GM18511 (cell line): ENCODE measurements around the gene MTHFD1L.
"Not testable (repeated sequence)": the region's sequence is repeated elsewhere in the genome, so short reads cannot be mapped to it uniquely, and the experiment has no call there.

ENCODE experiments used
- ATAC-seq: cut with Tn5 transposase; IDR thresholded peaks from one replicate; pipeline ENCODE4 v1.9.1; 2021; ENCODE audit warnings: mild to moderate bottlenecking, moderate library complexity; ENCODE audit not compliant: unreplicated experiment

Gene MTHFD1L

DNA sequence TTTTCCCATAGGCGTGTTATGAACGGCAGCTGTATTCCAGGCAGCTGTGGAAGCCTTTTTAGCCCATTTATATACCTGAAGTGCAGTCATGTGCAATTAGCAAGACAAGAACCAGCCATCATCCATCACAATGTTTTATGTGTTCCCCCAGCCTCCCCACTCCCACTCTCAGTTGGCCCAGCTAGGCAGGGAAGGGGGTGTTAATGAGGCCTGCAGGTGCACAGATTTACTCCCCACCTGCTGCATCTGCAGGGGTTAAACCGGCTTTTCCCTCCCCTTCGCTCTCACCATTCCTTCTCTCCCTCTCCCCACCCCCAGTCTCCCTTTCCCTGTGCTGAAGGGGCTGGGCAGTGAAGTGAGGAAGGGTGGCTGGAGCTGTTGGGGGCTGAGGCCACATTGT is 224.5 kb downstream of the MTHFD1L start:
- no peak for ATAC-seq

DNA sequence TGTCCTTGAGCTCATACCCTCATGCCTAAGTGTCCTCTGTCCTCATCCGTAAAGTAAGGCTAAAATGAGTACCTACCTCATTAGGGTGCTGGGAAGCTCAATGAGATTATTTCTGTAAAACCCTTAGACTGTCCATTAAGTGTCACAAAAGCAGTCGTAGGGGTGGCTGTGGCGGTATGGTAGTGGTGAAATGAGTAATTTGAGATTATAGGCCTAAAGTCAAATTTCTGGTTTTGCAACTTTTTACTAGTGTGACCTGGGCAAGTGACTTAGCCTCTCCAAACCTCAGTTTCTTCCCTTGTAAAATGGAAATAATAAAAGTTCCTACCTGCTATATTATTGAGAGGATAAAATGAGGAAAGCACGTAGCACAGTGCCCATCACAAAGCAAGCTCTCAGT is 226.1 kb downstream of the MTHFD1L start:
- ATAC-seq, result no peak

DNA sequence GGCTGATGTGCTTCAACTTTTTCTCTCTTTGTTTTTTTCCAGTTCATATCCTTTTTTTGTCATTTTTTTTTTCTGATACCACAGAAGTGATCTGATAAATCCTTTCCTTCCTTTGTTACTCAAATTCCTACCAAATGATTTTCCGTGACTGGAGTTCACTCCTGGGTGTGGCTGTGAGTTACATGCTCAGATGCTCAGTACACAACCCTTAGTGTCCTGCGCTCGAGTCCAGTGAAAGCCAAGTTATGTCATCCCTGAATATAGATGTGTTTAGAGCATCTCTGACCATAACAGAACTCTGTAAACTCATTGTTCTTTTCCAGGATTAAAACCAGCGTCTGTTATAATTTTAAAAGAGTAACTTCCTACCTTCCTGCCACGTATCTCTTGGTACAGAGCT is 227.1 kb downstream of the MTHFD1L start:
- no peak for ATAC-seq

DNA sequence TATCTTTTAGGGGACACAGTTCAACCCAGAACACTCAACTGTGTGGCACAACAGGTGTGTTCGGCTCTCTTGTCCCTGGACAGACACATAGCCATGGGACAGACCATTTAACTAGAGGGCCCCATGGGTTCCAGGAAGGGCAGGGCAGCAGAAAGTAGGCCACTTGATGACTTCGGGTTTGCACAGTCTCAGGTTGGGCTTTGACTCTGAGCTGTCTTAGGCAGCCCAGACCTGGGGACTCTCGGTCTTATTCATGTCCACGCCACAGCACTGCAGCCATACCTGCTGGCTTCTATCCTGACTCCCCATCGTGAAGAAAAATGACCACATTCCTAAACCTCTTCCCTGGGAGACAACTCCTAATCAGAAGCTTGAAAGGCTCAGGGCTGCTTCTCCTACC is 228.2 kb downstream of the MTHFD1L start:
- ATAC-seq, result no peak

DNA sequence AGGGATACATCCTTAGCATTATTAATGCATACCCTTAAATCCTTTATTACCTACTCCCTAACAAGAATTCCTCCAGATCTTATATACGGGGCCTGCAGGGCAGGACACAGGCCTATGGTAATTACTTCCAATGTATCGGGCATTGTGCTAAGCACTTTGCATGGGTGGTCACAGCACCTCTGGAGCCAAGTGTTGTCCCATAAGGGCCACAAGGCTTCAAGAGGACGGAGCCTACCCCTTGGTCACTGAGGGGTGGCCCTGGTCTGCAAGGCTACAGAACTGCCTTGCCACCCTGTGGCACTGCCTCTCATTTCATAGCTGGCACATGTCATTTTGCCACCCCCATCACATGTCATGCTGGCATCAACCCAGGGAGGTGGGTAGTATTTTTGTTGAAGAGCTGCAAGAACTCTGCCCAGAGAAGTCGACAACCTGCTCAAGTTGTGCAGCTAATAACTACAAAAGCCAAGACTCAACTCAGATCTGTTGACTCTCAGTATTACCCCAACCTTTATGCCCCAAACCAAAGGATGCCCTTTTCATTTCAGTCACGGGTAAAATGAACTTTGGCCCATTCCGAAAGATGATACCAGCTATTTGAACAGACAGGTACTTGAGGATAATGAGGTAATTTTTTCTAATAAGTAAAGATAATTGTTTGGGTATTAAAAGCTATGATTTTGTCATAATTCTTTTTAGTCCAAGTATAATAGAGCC is 230.2 kb downstream of the MTHFD1L start:
- no peak for ATAC-seq

DNA sequence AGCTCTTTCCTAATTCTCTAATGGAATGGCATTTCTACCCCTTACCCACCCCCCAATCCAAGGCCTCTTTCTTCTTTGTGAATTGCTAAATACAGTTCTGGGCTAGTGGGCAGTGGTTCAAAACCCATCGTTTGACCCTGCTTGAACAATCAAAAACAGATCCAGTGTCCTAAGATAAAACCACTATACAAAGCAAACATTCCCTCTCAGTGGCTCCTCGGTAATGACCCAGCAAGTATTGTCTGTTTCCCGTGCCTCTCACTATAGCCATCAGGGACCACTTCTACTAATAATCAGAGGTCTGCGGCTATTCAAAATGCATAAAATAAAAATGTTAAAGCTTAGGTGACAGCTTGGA is 230.7 kb downstream of the MTHFD1L start:
- ATAC-seq, result no peak

DNA sequence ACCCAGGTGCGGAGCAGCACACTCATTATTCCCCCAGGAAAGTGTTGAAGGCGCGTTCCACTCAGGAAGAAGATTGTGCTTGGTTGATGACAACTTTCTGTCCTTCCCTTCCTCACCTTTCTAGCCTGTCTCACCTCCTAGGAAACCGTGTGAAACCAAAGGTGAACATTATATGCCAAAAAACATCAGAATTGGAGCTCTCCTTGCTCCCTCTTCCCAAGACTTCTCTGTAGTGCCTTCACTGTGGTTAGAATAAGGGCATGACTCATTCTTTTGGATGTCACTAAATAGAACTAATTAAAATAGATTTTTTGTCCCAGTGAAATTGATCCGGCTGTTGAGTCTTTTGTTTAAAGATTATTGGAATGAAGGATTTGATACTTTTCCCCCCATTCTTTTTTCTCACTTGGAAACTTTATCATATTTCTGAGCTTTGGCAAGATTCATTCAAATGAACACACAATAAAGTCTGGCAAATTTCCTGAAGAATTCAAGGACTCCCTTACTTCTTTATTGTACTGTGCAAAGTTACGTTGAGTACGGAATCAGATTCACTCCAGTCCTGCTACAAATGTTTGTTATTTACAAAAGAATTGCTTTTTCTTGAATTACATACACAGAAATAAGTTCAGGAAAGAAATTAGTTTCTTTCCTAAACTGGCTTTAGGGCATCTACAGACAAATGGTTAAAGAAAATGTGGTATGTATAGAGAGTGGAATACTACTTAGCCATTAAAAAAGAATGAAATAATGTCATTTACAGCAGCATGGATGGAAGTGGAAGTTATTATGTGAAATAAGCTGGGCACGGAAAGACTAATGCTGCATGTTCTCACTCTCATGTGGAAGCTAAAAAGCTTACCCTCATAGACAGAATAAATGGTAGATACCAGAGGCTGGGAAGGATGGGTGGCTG is 231.4 kb downstream of the MTHFD1L start:
- ATAC-seq, result no peak

DNA sequence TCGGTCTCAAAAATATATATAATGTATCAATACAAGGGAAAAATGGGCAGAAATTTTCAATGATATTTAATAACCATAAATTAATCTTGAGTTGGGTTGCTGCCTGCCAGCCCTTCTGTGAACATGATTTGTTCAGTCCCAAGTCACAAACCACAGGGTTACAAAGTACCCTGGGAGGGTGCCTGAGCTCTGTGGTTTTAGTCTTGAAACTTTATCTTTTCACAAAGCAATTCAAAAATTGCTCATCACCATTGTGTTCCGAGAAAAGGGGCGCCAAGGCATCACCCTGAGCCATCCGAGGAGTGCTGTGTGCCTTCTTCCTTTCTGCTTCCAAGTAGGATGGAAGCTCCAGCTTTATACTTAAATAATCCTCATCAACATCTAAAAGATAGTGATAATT is 232.7 kb downstream of the MTHFD1L start:
- ATAC-seq, result no peak

DNA sequence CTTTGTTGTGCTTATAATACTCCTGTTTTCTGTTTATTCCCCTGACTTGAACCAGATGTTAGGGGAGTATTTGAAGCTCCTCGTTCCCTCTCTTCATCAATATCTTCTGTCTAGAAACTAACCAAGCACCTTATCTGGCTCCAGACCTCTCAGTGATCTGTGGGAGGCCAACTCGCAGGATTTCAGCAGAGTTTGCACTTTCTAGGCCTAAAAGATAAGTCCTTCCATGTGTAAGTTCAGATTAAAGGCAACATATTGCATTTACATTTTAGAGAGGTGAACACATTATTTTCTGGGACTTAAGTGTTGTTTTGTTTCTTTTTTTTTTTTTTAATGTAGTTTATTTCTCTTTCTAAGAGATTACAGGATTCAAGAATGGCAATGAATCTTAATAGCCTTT is 234.8 kb downstream of the MTHFD1L start:
- ATAC-seq, result no peak

DNA sequence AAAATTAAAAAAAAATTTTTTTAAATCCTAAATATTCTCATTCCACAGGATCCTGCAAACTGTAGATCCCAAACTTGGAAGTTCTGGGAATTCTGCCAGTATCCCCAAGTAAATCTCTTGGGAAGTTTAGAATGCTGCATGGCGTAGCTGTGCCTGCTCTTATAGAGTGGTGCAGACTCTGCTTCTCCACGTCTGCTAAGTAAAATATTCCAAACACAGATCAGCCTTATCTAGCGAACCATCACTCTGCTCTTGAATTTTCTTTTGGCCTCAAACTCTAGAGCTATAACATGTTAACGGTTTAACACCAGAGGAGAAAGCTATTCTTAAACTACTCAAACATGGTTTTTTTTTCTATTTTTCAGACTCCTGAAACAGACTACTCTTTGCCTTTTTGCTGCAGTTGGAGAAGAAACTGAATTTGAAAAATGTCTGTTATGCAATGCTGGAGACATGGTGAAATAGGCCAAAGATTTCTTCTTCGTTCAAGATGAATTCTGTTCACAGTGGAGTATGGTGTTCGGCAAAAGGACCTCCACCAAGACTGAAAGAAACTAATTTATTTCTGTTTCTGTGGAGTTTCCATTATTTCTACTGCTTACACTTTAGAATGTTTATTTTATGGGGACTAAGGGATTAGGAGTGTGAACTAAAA is 235.8 kb downstream of the MTHFD1L start:
- ATAC-seq, result no peak

DNA sequence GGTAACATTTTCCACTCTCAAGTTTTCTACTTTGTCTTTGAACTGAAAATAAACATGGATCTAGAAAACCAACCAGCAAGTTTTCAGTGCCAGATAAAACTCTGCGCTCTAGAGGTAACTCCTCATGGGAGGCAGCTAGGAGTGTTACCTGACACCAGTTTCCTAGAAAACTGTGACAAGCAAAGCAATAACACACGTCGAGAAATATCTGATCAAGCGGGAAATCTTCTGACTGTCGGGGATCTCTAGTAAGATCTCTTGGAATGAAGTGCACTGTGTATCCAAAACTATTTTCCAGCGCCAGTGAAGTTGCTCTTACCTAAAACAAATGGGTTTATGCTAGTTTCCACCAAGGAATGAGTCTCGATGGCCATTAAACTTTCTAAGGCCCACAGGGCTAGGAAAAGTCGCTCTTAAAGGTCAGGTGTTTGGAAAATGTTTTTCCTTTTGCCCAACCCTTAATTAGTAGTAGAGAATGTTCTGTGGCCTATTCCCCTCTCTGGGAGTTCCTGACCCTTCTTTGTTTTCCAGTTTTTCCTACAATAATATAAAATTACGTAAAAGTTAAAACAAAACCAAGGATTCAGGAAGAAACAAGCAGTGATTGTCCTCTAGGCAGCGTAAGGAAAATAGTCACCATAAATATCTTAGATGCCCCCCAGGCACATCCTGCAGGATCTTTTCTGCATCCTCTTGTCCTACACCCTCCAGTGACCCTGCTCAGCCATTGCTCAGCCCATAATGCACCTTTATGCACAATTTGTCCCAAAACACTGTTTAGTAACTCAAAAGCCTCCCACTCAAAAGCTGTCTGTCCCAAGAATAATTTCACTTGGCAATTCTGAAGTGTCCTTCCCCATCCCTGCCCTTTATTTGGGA is 236.6 kb downstream of the MTHFD1L start:
- no peak for ATAC-seq

DNA sequence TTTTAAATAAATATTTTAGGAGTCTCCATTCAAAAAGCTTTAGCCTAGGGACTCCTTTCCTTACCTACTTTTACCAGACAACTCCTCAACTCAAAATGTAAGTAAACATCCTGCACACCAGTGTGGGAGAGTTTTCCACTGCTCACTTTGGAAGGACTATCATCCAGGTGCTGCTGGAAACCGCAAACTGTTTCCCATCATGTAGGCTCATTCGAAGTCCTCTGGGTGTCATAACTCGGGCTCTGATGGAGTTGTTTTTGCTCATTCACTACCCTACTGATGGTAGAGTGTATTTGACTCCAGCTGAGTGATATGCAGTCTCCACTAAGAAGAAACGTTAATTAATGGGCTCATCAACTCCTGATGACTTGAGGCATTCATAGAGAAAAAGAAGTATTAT is 237.8 kb downstream of the MTHFD1L start:
- ATAC-seq, result no peak

DNA sequence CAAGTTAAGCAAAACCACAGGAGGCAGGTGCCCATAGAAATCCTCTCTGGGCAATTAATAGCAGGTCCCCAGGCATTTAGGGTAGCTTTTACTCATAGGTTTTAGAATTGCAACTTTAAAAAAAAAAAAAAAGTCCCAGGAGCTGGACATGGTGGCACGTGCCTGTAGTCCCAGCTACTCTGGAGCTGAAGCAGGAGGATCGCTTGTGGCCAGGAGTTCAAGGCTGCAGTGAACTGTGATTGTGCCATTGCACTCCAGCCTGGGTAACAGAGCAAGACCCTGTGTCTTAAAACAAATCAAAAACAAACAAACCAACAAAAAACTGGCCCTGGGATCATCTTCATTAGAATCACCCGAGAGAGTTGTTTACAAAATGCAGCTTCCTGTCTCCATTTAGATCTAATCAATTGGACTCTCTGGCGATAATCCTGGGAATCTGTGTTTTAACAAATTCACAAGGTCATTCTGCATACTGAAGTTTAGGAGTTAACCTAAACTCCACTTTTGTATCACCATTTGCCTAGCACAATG is 242.5 kb downstream of the MTHFD1L start:
- ATAC-seq, result no peak

DNA sequence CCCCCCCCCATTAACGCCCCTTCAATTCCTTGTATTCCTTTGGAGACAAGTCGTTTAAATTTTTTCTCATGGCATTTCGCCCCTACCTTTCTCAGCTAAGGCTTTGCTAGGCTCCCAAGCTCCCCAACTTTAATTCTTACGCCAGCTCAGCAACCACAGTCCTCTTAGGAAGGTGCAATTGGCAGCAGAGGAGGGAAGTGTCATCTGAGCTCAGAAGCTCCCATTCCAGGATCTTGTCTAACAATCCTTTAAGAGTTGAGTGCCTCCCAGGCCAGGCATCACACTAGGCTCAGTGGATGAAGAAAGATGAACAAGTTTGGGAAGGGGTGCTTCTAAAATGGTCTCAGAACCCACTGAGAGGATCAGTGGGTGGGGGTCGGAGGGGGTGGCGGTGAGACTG is 243.0 kb downstream of the MTHFD1L start:
- no peak for ATAC-seq

DNA sequence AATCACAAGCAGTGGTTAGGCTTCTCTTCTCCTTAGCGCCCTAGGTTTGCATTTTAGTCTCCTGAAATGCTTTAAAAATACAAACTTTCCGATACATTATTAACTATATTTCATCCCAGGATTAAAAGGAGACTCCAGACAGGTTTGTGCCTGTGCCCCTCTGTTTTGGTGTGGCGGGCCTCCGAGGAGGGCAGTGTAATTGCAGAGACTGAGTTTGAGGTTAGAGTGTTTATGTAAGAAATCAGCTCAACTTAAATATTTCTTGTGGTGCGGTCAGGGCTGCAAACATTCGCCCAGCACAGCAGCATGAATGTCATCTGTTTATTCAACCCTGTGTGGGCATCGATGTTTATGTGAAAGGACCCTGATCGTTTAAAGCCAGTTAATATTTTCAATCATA is 243.9 kb downstream of the MTHFD1L start:
- ATAC-seq, result no peak

DNA sequence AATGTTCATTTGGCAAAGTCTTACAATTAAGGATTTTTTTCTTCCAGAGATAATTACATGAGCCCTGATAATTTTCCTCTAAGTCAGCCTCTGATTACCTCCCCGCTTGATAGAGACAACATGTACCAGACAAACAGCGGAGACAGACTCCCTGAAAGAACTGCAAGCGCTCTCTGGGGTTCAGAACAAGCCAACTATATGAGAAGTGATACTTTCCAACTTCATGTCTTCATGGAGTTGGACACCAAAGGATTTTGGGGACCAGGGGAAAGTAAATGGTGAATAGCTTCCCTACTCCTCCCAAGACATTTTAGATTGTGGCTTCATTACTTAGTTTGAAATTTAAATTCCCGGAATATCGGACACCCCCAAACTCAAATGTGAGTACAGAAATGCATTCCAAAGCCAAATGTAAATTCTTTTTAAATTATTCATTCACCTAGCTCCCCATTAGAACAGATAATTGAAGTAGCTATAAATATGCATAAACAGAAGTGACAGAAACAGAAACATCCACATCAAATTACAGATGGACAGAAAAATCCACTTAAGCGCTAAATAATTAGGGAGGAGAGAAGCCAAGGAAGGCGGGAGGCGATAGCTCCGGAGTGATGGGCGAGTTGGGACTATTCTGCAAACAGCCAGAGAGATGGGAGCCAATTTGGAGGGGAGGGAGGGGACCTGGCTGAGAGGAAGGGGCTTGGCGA is 244.5 kb downstream of the MTHFD1L start:
- no peak for ATAC-seq

DNA sequence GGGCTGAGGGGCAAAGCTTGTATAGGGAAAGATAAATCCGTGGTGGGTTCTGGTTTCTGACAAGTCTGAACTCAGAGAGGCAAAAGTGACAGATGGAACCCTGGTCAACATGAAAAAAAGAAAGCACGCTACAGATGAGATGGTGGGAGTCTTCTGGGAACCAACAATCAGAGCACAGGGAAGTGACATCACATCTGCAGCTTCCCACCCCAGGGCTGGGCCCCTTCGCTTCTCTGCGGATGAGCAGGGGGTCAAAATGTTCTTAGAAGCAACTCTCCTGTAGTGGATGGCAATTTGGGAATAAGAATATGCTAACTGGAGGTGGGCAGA is 245.0 kb downstream of the MTHFD1L start:
- ATAC-seq, result no peak

DNA sequence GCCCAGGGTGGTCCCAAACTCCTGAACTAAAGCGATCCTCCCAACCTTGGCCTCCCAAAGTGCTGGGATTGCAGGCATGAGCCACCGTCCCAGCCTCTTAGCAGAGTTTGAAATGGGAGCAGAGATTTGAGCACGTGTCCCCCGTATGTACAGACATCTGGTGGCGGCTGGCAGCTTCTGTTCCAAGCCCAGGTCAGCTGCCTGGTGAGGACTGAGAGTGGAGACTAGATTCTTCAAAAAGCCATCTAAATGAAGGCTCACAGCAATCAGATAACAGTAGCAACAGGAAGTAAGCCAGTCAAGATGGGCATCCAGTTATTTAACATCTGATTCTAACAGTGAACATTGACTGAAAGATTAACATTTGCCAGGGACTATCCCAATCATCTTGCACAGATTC is 246.2 kb downstream of the MTHFD1L start:
- ATAC-seq, result no peak

DNA sequence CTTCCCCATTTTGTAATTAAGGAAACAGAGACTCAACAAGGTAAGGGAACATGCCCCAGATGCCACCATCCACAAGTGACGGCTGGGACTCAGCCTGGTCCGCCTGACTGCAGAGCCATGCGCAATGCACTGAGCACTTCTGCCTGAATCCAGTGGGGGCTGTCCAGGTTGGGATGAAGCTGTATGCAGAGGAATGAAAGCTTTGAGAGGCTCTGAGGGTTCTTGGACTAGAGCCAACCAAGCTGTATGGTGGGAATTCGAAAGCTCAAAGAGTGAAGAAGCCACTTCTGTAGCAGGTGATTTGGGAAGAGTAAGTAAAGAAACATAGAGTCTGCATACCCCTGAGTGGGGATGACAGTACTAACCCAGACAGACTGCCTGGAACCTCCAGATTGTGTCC is 246.6 kb downstream of the MTHFD1L start:
- ATAC-seq, result no peak

DNA sequence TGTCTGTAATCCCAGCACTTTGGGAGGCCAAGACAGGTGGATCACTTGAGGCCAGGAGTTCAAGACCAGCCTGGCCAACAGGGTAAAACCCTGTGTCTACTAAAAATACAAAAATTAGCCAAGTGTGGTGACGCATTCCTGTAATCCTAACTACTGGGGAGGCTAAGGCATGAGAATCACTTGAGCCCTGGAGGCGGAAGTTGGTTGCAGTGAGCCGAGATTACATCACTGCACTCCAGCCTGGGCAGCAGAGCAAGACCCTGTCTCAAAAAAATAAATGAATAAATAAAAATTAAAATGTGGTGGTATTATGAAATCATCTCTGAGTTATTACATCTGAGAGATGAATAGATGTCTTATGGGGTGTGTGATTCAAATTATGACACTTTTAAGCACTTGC is 247.4 kb downstream of the MTHFD1L start:
- not testable (repeated sequence) for ATAC-seq
